ENCODE data around the gene SCAF4. TPM values are rescaled to one million over a fixed set of nuclear protein-coding genes. Genes with fewer than 3 reads are reported as not detected.

The SCAF4 gene
- total and polyA plus RNA-seq, 2 of the 8 experiments (the other 6 are each of a cell fraction or from before 2014, with no cell fraction given) = 28.9 to 55.1 TPM

DNA sequence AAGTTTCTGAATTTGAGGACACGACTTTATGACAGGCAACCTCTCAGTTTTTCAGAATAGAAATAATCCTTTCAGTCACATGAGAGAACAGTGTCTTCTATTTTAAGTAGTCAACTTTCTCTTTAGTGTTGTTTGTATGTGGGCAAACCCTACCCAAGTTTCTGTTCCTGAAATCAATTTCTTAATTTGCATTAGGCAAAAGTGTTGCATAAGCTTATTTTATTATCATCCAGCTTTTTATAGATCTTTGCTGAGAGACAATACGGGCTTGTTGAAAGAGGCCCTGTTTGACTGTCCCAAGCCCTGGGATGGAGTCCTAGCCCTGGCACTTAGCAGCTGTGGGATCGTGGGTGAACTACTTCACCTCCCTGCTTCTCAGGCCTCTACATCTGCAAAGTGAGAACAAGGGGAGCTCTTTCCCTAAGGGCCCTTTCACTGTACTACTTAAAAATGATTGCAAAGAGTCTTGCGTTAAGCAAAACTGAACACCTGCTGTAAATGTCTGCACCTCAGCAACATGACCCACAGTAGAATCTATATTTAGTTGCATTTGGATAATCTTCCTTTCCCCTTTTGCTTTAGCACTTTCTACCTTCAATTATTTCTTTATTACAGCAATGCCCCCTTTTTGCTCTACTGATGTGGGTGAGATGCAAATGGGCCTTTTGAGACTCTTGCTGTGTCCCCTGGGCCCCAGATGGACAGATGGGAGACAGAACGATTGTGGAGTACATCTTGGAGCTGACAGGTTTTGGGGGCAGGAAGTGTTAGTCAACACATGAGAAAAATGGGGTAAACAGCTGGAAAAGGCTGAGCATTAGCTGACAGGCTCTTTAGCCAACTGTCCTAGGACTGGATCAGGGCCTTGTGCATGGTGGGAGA lies 41.0 kb upstream of the SCAF4 start (continued):
- TF ChIP-seq CTBP2 (IDR thresholded peaks at IDR 0.05; ENCODE audit: borderline replicate concordance, insufficient read depth, insufficient read length, low read length) (no peak), SRF (IDR thresholded peaks at IDR 0.05; ENCODE audit: low read depth, low read length) (no peak), RNF2 (IDR thresholded peaks at IDR 0.05; ENCODE audit: borderline replicate concordance, low read depth, low read length, missing control alignments, poor library complexity, severe bottlenecking) (no peak)
- TF ChIP-seq, protein P1, sequence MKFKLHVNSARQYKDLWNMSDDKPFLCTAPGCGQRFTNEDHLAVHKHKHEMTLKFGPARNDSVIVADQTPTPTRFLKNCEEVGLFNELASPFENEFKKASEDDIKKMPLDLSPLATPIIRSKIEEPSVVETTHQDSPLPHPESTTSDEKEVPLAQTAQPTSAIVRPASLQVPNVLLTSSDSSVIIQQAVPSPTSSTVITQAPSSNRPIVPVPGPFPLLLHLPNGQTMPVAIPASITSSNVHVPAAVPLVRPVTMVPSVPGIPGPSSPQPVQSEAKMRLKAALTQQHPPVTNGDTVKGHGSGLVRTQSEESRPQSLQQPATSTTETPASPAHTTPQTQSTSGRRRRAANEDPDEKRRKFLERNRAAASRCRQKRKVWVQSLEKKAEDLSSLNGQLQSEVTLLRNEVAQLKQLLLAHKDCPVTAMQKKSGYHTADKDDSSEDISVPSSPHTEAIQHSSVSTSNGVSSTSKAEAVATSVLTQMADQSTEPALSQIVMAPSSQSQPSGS (IDR thresholded peaks at IDR 0.05; ENCODE audit: low read length) = no peak
